GM12875 (cell line): Measurements from ENCODE around the gene DENND1A.

ENCODE experiments used
- H3K4me3 ChIP-seq: one replicate; pipeline ENCODE4 v1.5.1; 2011; ENCODE audit warnings: low read depth, low read length, control low read depth
- TF ChIP-seq, protein P1 (sequence below): IDR thresholded peaks from 2 replicates; pipeline ENCODE4 v1.5.1; 2011; ENCODE audit warnings: low read depth, mild to moderate bottlenecking, control low read depth, inconsistent platforms, low read length, moderate library complexity, borderline replicate concordance; ENCODE audit not compliant: insufficient read depth

DENND1A gene

DNA sequence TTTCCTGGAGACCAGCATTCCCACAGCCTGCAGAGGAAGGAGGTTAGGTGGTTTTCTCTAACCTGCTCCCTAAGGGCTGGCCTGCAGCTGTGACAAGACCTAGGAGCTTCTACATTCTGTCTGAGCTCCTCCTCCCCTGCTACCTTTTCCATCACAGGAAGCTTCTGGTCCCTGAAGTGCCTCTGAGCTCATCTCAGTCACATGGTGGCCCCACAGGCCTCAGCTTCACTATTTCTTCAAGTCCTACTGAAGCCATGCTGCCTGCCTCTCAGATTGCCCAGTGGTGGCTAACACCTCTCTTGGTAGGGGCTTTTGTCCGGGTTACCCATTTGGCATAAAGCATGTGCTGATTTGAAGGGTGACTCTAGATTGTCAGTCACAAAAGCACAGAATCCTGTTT is 314.5 kb downstream of the DENND1A start:
- TF ChIP-seq, protein P1, sequence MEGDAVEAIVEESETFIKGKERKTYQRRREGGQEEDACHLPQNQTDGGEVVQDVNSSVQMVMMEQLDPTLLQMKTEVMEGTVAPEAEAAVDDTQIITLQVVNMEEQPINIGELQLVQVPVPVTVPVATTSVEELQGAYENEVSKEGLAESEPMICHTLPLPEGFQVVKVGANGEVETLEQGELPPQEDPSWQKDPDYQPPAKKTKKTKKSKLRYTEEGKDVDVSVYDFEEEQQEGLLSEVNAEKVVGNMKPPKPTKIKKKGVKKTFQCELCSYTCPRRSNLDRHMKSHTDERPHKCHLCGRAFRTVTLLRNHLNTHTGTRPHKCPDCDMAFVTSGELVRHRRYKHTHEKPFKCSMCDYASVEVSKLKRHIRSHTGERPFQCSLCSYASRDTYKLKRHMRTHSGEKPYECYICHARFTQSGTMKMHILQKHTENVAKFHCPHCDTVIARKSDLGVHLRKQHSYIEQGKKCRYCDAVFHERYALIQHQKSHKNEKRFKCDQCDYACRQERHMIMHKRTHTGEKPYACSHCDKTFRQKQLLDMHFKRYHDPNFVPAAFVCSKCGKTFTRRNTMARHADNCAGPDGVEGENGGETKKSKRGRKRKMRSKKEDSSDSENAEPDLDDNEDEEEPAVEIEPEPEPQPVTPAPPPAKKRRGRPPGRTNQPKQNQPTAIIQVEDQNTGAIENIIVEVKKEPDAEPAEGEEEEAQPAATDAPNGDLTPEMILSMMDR = no peak

DNA sequence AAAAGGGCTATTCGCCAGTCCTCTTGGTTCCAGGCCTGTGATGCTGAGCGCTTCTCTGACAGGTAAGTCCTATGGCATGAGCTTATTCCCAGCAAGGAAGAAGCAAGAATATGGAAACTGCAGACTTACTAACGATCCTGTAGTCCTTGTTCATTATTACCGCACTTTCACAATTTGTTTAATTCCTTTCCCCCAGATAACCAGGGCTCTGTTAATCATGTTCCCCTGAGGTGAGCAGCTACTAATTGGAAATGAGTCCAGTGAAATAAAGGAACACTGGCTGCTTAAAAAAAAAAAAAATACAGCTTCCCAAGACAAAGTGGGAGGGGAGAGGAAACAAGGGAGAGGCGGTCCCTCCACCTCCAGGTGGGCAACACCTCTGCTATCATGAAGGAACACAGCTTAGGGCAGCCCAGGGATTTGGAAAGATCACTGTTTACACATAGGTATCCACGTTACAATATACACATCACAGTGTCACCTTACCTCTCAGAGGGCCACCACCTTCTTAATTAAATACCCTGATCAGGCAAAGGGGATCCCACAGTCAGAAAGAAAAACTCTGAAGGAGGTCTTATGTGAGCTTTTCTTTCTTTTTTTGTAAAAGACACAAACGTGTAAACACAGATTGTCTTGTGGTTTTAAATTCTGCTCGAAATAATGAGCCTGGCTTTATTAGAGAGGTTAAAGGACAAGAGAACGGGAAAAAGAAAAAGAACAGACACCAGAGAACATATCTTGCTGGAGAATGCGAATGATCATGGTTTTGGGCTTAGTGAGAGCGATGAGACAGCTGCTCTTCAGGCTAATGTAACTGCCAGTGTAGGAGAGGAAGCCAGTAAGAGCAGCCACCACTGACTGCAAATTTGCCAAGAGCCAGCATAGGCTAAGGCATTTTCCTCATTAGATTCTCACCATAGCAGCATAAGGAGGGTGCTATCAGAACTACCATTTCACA is 315.3 kb downstream of the DENND1A start:
- H3K4me3 ChIP-seq = no peak overlapping the region
- TF ChIP-seq, protein P1 = no peak

More for the DNA sequence above, 314.5 kb downstream of the DENND1A start:
- no peak overlapping the region for H3K4me3 ChIP-seq

DNA sequence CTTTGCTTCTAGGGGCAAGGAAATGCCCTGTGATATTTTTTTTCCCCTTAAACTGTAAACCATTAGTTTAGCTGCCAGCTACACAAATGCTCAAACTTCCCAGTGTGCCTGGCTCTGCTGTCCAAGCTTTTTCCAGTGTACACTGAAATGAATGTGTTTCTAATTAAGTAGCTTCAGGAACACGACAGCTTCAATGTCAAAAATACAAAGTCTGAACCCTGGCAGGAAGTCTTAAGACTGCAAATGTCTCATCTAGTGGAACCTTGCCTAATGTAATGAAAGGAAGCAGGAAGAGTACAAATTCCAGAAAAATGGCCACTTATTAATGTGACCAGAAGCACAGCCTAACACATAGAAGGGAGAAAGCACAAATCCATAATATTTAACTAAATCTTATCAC is 318.7 kb downstream of the DENND1A start:
- TF ChIP-seq, protein P1 = no peak
- no peak overlapping the region for H3K4me3 ChIP-seq

DNA sequence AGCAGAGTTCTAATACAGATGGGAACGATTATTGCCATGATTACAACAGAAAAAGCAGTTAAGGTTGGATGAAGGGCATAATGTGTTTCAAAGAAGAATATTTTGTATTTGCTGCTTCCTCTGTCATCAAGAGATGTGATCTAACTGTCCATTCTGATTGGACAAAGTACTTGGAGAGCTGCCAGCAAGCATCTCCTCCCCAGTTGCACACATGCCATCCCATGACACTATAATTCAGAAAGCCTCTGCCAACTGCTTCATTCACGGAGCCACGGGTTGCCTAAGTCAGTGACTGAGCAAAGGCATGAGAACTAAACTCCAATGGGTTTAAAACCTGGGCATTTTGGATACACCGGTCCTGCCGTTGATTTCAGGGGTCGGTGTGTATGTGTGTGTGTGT is 320.1 kb downstream of the DENND1A start:
- TF ChIP-seq, protein P1 = no peak
- no peak overlapping the region for H3K4me3 ChIP-seq

DNA sequence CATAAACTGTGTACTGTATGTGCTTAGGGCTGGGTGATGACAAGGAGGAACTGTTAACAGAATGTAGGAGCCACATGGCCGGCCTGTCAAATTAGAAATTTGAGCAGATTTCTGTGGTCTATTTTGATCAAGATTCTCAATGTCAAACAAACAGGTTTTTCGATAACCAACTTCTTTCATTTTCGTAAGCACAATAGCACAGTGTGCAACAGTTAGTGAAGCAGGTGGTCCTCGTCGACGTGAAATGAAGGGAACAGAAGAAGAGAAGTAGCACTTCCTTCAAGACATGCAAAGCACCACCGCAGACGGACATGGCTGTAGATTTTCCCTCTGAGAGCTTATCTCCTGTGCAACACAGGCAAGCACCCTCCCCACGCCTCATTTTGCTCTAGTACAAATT is 321.8 kb downstream of the DENND1A start:
- no peak overlapping the region for H3K4me3 ChIP-seq
- TF ChIP-seq, protein P1 = no peak

DNA sequence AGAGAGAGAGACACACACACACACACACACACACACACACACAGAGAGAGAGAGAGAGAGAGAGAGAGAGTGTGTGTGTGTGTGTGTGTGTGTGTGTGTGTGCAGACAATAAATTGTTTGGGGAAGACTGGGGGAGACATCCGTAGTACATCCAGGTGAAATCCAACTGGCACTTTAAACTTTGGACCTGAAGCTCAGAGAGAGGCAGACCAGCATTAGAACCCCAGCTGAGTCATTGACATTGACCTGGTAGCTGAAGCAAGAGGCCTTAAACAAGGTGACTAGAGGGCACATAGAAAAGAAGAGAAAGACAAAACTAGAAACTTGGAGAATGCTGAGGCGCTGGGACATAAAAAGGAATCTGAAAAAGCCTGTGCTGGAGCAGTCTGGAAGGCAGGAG is 322.4 kb downstream of the DENND1A start:
- H3K4me3 ChIP-seq = no peak overlapping the region
- TF ChIP-seq, protein P1 = no peak

DNA sequence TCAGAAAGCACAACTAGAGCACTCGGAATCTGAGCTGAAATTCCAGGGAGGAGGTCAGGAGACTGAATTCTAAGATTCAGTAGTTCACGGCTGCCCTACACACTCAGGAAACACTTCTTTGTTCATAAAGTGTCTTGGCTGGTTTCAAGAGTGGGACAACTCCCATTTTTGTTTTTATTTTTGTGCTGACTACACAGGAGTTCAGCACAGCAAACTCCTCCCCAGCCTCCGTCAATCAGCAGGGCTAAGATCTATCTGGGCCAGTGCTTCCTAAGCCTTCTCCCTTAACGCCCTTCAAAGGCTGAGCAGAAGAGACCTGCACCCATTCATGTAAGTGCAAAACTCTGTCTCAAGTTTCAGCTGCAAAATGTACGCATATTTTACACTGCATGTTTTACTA is 323.8 kb downstream of the DENND1A start:
- TF ChIP-seq, protein P1 = no peak
- no peak overlapping the region for H3K4me3 ChIP-seq
